OCI-LY7 (cell line): ENCODE measurements around the gene PDCD5. TPM values are rescaled to one million over a fixed set of nuclear protein-coding genes. Genes with fewer than 3 reads are reported as not detected.

Experiments used
- BruUV-seq: library from RNA; stranded (reverse); fragments of 400-500 nt; replicated peaks from 2 replicates; lab custom pipeline; 2021; lab: Mats Ljungman, UMichigan
- CTCF ChIA-PET: fragments of 300-600 bp; sonication (Branson Sonifier 250); formaldehyde crosslinking; loops from one replicate; lab custom pipeline; 2022; ENCODE audit warnings: antibody characterized with exemption; ENCODE audit not compliant: unreplicated experiment; lab: Charles Lee
- POLR2A ChIA-PET: fragments of 300-600 bp; sonication (Branson Sonifier 250); formaldehyde crosslinking; loops from one replicate; lab custom pipeline; 2022; ENCODE audit warnings: antibody characterized with exemption; lab: Charles Lee
- DNase-seq: peaks from one replicate; pipeline ENCODE4 v3.0.0-alpha.2; 2015; ENCODE audit warnings: low spot score
- H2AFZ ChIP-seq: fragments of 200-600 bp; sonication (generic), shearing (Covaris generic); 2 replicates; pipeline ENCODE4 v1.6.1; 2014; ENCODE audit warnings: mild to moderate bottlenecking, antibody characterized with exemption, low read length, moderate library complexity
- H3K27ac ChIP-seq: fragments of 200-600 bp; sonication (generic); 2 replicates; pipeline ENCODE4 v1.5.1; 2014; ENCODE audit warnings: mixed run types, low read depth, mild to moderate bottlenecking, moderate library complexity, low read length, inconsistent platforms; ENCODE audit not compliant: poor library complexity, severe bottlenecking
- H3K36me3 ChIP-seq: fragments of 200-600 bp; sonication (generic); 2 replicates; pipeline ENCODE4 v1.6.1; 2014; ENCODE audit warnings: mild to moderate bottlenecking, antibody characterized with exemption, low read length, moderate library complexity, mixed read lengths; ENCODE audit not compliant: insufficient read depth
- H3K4me1 ChIP-seq: fragments of 200-600 bp; sonication (generic); 2 replicates; pipeline ENCODE4 v1.5.1; 2014; ENCODE audit warnings: mild to moderate bottlenecking, low read length; ENCODE audit not compliant: insufficient read depth, poor library complexity, severe bottlenecking
- H3K4me2 ChIP-seq: fragments of 200-600 bp; sonication (generic); 2 replicates; pipeline ENCODE4 v1.6.1; 2014; ENCODE audit warnings: mild to moderate bottlenecking, low read length
- H3K4me3 ChIP-seq: fragments of 200-600 bp; sonication (generic); 2 replicates; pipeline ENCODE4 v1.5.1; 2014; ENCODE audit warnings: mild to moderate bottlenecking, low read depth, low read length; ENCODE audit not compliant: poor library complexity, severe bottlenecking
- H3K79me2 ChIP-seq: fragments of 200-600 bp; sonication (generic); 2 replicates; pipeline ENCODE4 v1.6.1; 2016; ENCODE audit warnings: low read depth, mild to moderate bottlenecking, low read length, moderate library complexity, mixed read lengths; ENCODE audit not compliant: insufficient read depth
- H3K9me2 ChIP-seq: fragments of 200-600 bp; sonication (generic); 2 replicates; pipeline ENCODE4 v1.6.1; 2016; ENCODE audit warnings: mild to moderate bottlenecking, low read length, mixed read lengths; ENCODE audit not compliant: insufficient read depth
- H3K9me3 ChIP-seq: fragments of 200-600 bp; sonication (generic); 2 replicates; pipeline ENCODE4 v1.6.1; 2014; ENCODE audit warnings: mild to moderate bottlenecking, mixed run types, low read length, mixed read lengths
- H4K20me1 ChIP-seq: fragments of 200-600 bp; sonication (generic); 2 replicates; pipeline ENCODE4 v1.6.1; 2014; ENCODE audit warnings: mild to moderate bottlenecking, antibody characterized with exemption, low read length, moderate library complexity, mixed read lengths; ENCODE audit not compliant: insufficient read depth
- CTCF ChIP-seq: fragments of 200-600 bp; sonication (generic); conservative IDR thresholded peaks from 2 replicates; pipeline ENCODE4 v1.5.1; 2014; ENCODE audit warnings: mild to moderate bottlenecking, antibody characterized with exemption, low read length, moderate library complexity, mixed read lengths
- EZH2phosphoT487 ChIP-seq: fragments of 200-600 bp; sonication (generic); IDR thresholded peaks from 2 replicates; pipeline ENCODE4 v1.6.1; 2018; ENCODE audit warnings: low read depth, borderline replicate concordance, mild to moderate bottlenecking, mixed run types, antibody characterized with exemption, low read length, moderate library complexity, mixed read lengths
- intact Hi-C: fragments of 100-400 bp; cut with micrococcal nuclease; formaldehyde crosslinking; loops from one replicate; pipeline ENCODE4 v1.10.0; 2022; ENCODE audit not compliant: unreplicated experiment
- total RNA-seq, 2 experiments: library from RNA; depleted of rRNA in 1 of 2; stranded (reverse); fragments of >200 nt in 1 of 2; shearing (Covaris generic) in 1 of 2; gene quantifications; 2 replicates each; pipeline ENCODE4 v1.2.3, GENCODE V29; 2014 to 2022

Gene PDCD5
- total RNA-seq, 2 experiments from 2014 or later: 162 to 186 TPM

- intact Hi-C loops: loop anchor here (5.0 kb wide), 1 partner anchor 236 kb away; no protein-coding TSS in a partner anchor
- Histone ChIP-seq H3K4me3 (no peak overlapping the region), H3K27ac (no peak overlapping the region), H3K9me2 (no peaks in the 10 kb centered on the region), H3K36me3 (no peaks in the 10 kb centered on the region), H2AFZ (no peak overlapping the region), H3K9me3 (no peaks in the 10 kb centered on the region), H3K4me2 (no peak overlapping the region), H3K79me2 (no peaks in the 10 kb centered on the region), H3K4me1 (no peaks in the 10 kb centered on the region), H4K20me1 (no peaks in the 10 kb centered on the region)
- ChIA-PET CTCF (interaction anchor here (0.6 kb wide), 1 partner anchor 348 kb away, joined by 3 read pairs; no protein-coding TSS in a partner anchor), POLR2A (no interaction called here)
- TF ChIP-seq EZH2phosphoT487: no peak
- TF ChIP-seq CTCF: no peak
- BruUV-seq: no TSS peak
- no peak for DNase-seq
Measured at GRCh38 chr19:32573492-32573794, 7.5 kb upstream of the PDCD5 start.

- intact Hi-C loops: no loop called here
- Histone ChIP-seq H3K9me2 (no peaks in the 10 kb centered on the region), H2AFZ (no peak overlapping the region), H4K20me1 (no peaks in the 10 kb centered on the region), H3K4me3 (no peak overlapping the region), H3K9me3 (no peaks in the 10 kb centered on the region), H3K36me3 (no peaks in the 10 kb centered on the region), H3K4me2 (no peak overlapping the region), H3K4me1 (no peaks in the 10 kb centered on the region), H3K79me2 (peaks cover 5% of the 10 kb centered on the region), H3K27ac (no peak overlapping the region)
- POLR2A ChIA-PET: no interaction called here
- no peak for TF ChIP-seq CTCF
- no peak for TF ChIP-seq EZH2phosphoT487
- CTCF ChIA-PET: no interaction called here
- no peak for DNase-seq
- BruUV-seq: no TSS peak
Measured at GRCh38 chr19:32576790-32577189, 4.2 kb upstream of the PDCD5 start.

- H3K9me3 ChIP-seq: no peaks in the 10 kb centered on the region
- POLR2A ChIA-PET: no interaction called here
- H3K79me2 ChIP-seq: peaks cover 16% of the 10 kb centered on the region
- no peak for TF ChIP-seq EZH2phosphoT487
- H3K36me3 ChIP-seq: peaks cover 32% of the 10 kb centered on the region
- peak overlapping the region; percentile 87 for H3K4me2 ChIP-seq
- peak overlapping the region; percentile 99 for H2AFZ ChIP-seq
- peak; percentile 4 for DNase-seq
- peaks cover 6% of the 10 kb centered on the region; the same call in 1 of the 2 replicates for H4K20me1 ChIP-seq
- peak overlapping the region; percentile 93 for H3K4me3 ChIP-seq
- intact Hi-C loops: loop anchor here (5.0 to 10.0 kb wide), 3 partner anchors 176 to 792 kb away; partner anchors contain the start of genes CEBPG and DPY19L3
- peaks cover 10% of the 10 kb centered on the region for H3K4me1 ChIP-seq
- CTCF ChIA-PET: no interaction called here
- H3K9me2 ChIP-seq: no peaks in the 10 kb centered on the region
- H3K27ac ChIP-seq: no peak overlapping the region
- no TSS peak for BruUV-seq
Measured at GRCh38 chr19:32580353-32580900, 563 bp upstream of the PDCD5 start.
